ENCODE results near the gene CHPF.

CHPF gene

GRCh38 chr2:219501849-219502248 is 41.8 kb downstream of the CHPF start:
- H3K4me1 ChIP-seq: peaks cover 13% of the 10 kb centered on the region
- no peak overlapping the region for H3K4me3 ChIP-seq (ENCODE audit: low read depth, low read length)
- no peaks in the 10 kb centered on the region for H3K27me3 ChIP-seq (ENCODE audit: control insufficient read depth, insufficient read depth, low read length)
- no peaks in the 10 kb centered on the region for H3K79me2 ChIP-seq
- no peak overlapping the region for H3K27ac ChIP-seq
- H3K9ac ChIP-seq: no peak overlapping the region
- no peak for TF ChIP-seq CTCF (IDR thresholded peaks at IDR 0.05)
- H3K9me3 ChIP-seq (ENCODE audit: control insufficient read depth, low read length): no peaks in the 10 kb centered on the region
- no peak overlapping the region for H3K4me2 ChIP-seq (ENCODE audit: low read length)
- no peak overlapping the region for H2AFZ ChIP-seq
- H3K36me3 ChIP-seq (ENCODE audit: control insufficient read depth, insufficient read depth, low read length): no peaks in the 10 kb centered on the region

- H3K9ac ChIP-seq: no peak overlapping the region
- peak overlapping the region; percentile 7 for H3K4me2 ChIP-seq (ENCODE audit: low read length)
Measured at GRCh38 chr2:219500135-219500534, 43.5 kb downstream of the CHPF start.

GRCh38 chr2:219499555-219499954 is 44.1 kb downstream of the CHPF start:
- Histone ChIP-seq H3K4me1 (peaks cover 13% of the 10 kb centered on the region), H3K79me2 (no peaks in the 10 kb centered on the region), H3K4me2 (ENCODE audit: low read length) (peak overlapping the region; percentile 88), H3K4me3 (ENCODE audit: low read depth, low read length) (peak overlapping the region; percentile 82), H3K36me3 (ENCODE audit: control insufficient read depth, insufficient read depth, low read length) (no peaks in the 10 kb centered on the region), H3K27me3 (ENCODE audit: control insufficient read depth, insufficient read depth, low read length) (no peaks in the 10 kb centered on the region), H3K9me3 (ENCODE audit: control insufficient read depth, low read length) (no peaks in the 10 kb centered on the region), H3K9ac (no peak overlapping the region), H3K27ac (no peak overlapping the region), H2AFZ (no peak overlapping the region)
- no peak for TF ChIP-seq CTCF (IDR thresholded peaks at IDR 0.05)

More at GRCh38 chr2:219500135-219500534, 43.5 kb downstream of the CHPF start:
- peak; percentile 30 for TF ChIP-seq CTCF (IDR thresholded peaks at IDR 0.05)
- H3K27ac ChIP-seq: no peak overlapping the region
- no peaks in the 10 kb centered on the region for H3K9me3 ChIP-seq (ENCODE audit: control insufficient read depth, low read length)
- H3K4me3 ChIP-seq (ENCODE audit: low read depth, low read length): no peak overlapping the region
- H3K36me3 ChIP-seq (ENCODE audit: control insufficient read depth, insufficient read depth, low read length): no peaks in the 10 kb centered on the region
- peaks cover 13% of the 10 kb centered on the region for H3K4me1 ChIP-seq
- H3K27me3 ChIP-seq (ENCODE audit: control insufficient read depth, insufficient read depth, low read length): no peaks in the 10 kb centered on the region
- no peak overlapping the region for H2AFZ ChIP-seq
- H3K79me2 ChIP-seq: no peaks in the 10 kb centered on the region

DNA sequence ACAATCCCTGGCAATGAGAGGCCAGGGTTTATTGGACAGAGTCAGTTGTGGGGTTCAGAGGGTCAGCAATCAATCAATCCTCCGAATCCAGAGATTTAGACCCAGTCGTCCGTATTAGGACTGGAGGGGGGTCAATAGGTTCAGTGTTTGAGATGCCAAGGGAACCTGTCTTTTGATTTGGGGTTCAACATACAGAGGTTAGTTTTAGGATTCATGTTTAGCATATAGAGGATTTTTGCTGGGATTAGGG is 44.6 kb downstream of the CHPF start:
- H3K9me3 ChIP-seq (ENCODE audit: control insufficient read depth, low read length): no peaks in the 10 kb centered on the region

More for the DNA sequence above, 44.6 kb downstream of the CHPF start:
- Histone ChIP-seq H3K27me3 (ENCODE audit: control insufficient read depth, insufficient read depth, low read length) (no peaks in the 10 kb centered on the region), H3K9ac (no peak overlapping the region), H3K4me1 (peaks cover 13% of the 10 kb centered on the region), H3K4me2 (ENCODE audit: low read length) (peak overlapping the region; percentile 88), H3K4me3 (ENCODE audit: low read depth, low read length) (peak overlapping the region; percentile 82), H3K27ac (peak overlapping the region; percentile 68), H2AFZ (peak overlapping the region; percentile 70), H3K36me3 (ENCODE audit: control insufficient read depth, insufficient read depth, low read length) (no peaks in the 10 kb centered on the region), H3K79me2 (no peaks in the 10 kb centered on the region)
- TF ChIP-seq CTCF (IDR thresholded peaks at IDR 0.05): no peak
